Esophagus squamous epithelium (tissue), 4 donors: ENCODE measurements around the gene LRRC59.

ENCODE experiments used
- POLR2A ChIP-seq, 4 donors: fragments of 450-650 bp; IDR thresholded peaks; one replicate each; pipeline ENCODE4 v1.6.1; 2017; ENCODE audit warnings: antibody characterized with exemption in 4 of 4, mild to moderate bottlenecking in 4 of 4, moderate library complexity in 3 of 4
- TF ChIP-seq, protein P1 (sequence below), 6 experiments: fragments of 450-650 bp in 4 of 6; fragments of 200-600 bp in 2 of 6; sonication (generic) in 2 of 6; IDR thresholded peaks; one replicate each; pipeline ENCODE4 v1.5.1; 2016 to 2019; ENCODE audit warnings: antibody characterized with exemption in 6 of 6, mild to moderate bottlenecking in 4 of 6, moderate library complexity in 4 of 6

DNA sequence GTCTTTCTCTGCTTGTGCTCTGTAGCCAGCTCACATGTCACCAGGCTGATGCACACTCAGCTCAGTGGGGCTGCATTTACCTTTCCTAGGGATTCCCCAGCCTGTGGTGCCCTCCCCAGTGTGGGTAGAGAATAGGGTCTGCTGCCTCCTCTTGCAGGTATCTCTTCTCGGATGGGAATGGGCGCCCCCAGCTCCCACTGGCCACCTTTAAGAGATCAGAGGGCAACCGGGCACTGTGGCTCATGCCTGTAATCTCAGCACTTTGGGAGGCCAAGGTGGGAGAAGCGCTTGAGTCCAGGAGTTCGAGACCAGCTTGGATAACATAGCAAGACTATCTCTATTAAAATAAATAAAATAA lies 48.1 kb downstream of the LRRC59 start:
- TF ChIP-seq, protein P1, sequence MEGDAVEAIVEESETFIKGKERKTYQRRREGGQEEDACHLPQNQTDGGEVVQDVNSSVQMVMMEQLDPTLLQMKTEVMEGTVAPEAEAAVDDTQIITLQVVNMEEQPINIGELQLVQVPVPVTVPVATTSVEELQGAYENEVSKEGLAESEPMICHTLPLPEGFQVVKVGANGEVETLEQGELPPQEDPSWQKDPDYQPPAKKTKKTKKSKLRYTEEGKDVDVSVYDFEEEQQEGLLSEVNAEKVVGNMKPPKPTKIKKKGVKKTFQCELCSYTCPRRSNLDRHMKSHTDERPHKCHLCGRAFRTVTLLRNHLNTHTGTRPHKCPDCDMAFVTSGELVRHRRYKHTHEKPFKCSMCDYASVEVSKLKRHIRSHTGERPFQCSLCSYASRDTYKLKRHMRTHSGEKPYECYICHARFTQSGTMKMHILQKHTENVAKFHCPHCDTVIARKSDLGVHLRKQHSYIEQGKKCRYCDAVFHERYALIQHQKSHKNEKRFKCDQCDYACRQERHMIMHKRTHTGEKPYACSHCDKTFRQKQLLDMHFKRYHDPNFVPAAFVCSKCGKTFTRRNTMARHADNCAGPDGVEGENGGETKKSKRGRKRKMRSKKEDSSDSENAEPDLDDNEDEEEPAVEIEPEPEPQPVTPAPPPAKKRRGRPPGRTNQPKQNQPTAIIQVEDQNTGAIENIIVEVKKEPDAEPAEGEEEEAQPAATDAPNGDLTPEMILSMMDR (IDR thresholded peaks at IDR 0.05) = no peak
- TF ChIP-seq POLR2A (IDR thresholded peaks at IDR 0.05) = no peak
